Large intestine (tissue), 3 donors: ENCODE measurements around the gene PAX2. TPM values are rescaled to one million over a fixed set of nuclear protein-coding genes. Genes with fewer than 3 reads are reported as not detected.

Experiments
- DNase-seq, 2 donors: peaks; one replicate each; pipeline versions ENCODE4 v3.0.0 to v3.0.0-alpha.2; 2013
- H3K27ac ChIP-seq: one replicate; pipeline ENCODE4 v1.5.1; 2013; ENCODE audit warnings: low read length
- H3K27me3 ChIP-seq: 2 replicates; pipeline ENCODE4 v1.6.1; 2013; ENCODE audit warnings: low read length; ENCODE audit not compliant: control insufficient read depth, insufficient read depth
- H3K36me3 ChIP-seq: 2 replicates; pipeline ENCODE4 v1.6.1; 2013; ENCODE audit warnings: low read length; ENCODE audit not compliant: control insufficient read depth, insufficient read depth
- H3K4me1 ChIP-seq: one replicate; pipeline ENCODE4 v1.6.1; 2013; ENCODE audit warnings: low read length; ENCODE audit not compliant: control insufficient read depth, insufficient read depth
- H3K4me3 ChIP-seq: one replicate; pipeline ENCODE4 v1.5.1; 2013; ENCODE audit warnings: low read length
- H3K9me3 ChIP-seq: one replicate; pipeline ENCODE4 v1.6.1; 2013; ENCODE audit warnings: mild to moderate bottlenecking, low read depth, low read length, moderate library complexity; ENCODE audit not compliant: control insufficient read depth
- WGBS: methylation state at CpG from one replicate; pipeline ENCODE4 v1.1.5; 2013; ENCODE audit warnings: low lambda C conversion rate; ENCODE audit not compliant: insufficient coverage; 5-methylcytosine and 5-hydroxymethylcytosine counted together
- polyA plus RNA-seq: library from polyadenylated mRNA; unstranded; fragments of 120-200 nt; gene quantifications from one replicate; pipeline ENCODE4 v1.2.1, GENCODE V29; 2013

The PAX2 gene
- polyA plus RNA-seq, 1 donor: 0.06 TPM

- H3K27me3 ChIP-seq: peaks cover 96% of the 10 kb centered on the region
- no peak overlapping the region for H3K27ac ChIP-seq
- H3K4me3 ChIP-seq: no peak overlapping the region
- no peaks in the 10 kb centered on the region for H3K9me3 ChIP-seq
- H3K4me1 ChIP-seq: peaks cover under 1% of the 10 kb centered on the region
- no peaks in the 10 kb centered on the region for H3K36me3 ChIP-seq
- no CpG with 5 or more reads among the region's 33 CpGs for WGBS
- DNase-seq: no peak
These were observed 20.8 kb upstream of the PAX2 start for GRCh38 chr10:100724531-100725027.

DNA sequence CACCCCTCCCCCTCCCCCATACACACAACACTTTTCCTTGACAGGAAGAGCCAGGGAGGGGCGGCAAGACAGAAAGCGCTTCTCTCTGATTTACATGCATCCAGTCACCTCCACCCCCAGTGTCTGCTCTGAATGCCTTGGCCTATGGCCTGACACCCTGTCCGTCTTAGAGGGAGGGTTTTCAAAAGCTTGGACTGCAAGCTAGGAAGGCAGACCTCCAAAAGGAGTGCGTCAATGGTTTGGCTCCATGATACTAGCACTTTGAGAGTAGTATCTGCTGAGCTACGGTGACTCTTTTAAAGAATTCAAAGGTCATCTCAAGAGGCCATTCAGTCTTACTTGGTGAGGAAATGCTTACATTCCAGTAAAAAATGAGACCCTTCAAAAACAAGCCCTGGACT, 20.3 kb upstream of the PAX2 start:
- no CpG with 5 or more reads among the region's 5 CpGs for WGBS
- H3K27me3 ChIP-seq: peaks cover 96% of the 10 kb centered on the region

DNA sequence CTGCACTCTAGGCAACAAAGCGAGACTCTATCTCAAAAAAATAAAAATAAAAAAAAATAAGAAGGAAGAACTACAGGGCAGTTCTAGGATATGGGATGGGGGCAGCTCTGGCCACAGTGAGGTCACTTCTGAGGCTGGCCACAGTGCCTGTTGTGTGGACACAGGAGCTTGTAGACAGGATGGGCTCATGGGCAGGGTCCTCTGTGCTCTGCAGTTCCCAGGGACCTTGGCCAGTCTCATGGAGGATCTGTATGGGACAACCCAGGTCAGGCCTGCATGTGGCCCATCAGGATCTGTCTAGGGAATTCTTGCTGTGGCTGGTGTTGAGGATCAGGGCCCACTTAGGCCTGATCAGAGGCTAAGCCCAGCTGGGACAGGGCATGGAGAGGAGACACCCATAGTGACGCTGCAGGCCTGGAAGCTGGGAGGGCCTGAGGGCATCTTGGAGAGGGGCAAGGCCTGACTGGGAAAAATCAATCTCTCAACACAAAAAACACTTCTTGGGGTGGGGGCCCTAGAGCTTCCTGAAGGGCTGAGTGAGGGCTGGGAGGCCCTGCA, 19.4 kb upstream of the PAX2 start:
- no peak for DNase-seq
- Histone ChIP-seq H3K36me3 (no peaks in the 10 kb centered on the region), H3K9me3 (no peaks in the 10 kb centered on the region), H3K27ac (no peak overlapping the region), H3K27me3 (peaks cover 97% of the 10 kb centered on the region), H3K4me1 (peaks cover 13% of the 10 kb centered on the region), H3K4me3 (no peak overlapping the region)
- WGBS: no CpG with 5 or more reads among the region's 2 CpGs

More for the DNA sequence above, 20.3 kb upstream of the PAX2 start:
- no peaks in the 10 kb centered on the region for H3K36me3 ChIP-seq
- H3K9me3 ChIP-seq: no peaks in the 10 kb centered on the region
- H3K27ac ChIP-seq: no peak overlapping the region
- H3K4me1 ChIP-seq: peaks cover 5% of the 10 kb centered on the region
- no peak for DNase-seq
- H3K4me3 ChIP-seq: no peak overlapping the region

DNA sequence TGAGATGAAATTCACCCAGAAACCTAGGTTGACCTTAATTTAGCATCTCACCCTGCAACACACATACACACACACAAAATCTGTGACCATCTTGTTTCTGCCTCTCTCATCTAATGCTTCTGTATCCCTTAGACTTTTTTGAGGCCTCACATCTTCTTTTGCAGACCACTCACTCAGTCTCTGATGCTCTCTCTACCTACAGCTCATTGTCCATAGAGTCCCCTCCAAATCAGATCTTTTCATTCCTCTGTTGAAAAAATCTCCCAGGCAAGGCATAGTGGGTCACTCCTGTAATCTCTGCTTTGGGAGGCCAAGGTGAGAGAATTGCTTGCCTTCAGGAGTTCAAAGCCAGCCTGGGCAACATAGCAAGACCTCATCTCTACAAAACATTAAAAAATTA, 17.6 kb upstream of the PAX2 start:
- H3K27me3 ChIP-seq: peaks cover 98% of the 10 kb centered on the region
- H3K9me3 ChIP-seq: peaks cover 2% of the 10 kb centered on the region
- H3K36me3 ChIP-seq: no peaks in the 10 kb centered on the region
- H3K27ac ChIP-seq: no peak overlapping the region
- no peak for DNase-seq
- H3K4me3 ChIP-seq: no peak overlapping the region
- H3K4me1 ChIP-seq: peaks cover 15% of the 10 kb centered on the region

DNA sequence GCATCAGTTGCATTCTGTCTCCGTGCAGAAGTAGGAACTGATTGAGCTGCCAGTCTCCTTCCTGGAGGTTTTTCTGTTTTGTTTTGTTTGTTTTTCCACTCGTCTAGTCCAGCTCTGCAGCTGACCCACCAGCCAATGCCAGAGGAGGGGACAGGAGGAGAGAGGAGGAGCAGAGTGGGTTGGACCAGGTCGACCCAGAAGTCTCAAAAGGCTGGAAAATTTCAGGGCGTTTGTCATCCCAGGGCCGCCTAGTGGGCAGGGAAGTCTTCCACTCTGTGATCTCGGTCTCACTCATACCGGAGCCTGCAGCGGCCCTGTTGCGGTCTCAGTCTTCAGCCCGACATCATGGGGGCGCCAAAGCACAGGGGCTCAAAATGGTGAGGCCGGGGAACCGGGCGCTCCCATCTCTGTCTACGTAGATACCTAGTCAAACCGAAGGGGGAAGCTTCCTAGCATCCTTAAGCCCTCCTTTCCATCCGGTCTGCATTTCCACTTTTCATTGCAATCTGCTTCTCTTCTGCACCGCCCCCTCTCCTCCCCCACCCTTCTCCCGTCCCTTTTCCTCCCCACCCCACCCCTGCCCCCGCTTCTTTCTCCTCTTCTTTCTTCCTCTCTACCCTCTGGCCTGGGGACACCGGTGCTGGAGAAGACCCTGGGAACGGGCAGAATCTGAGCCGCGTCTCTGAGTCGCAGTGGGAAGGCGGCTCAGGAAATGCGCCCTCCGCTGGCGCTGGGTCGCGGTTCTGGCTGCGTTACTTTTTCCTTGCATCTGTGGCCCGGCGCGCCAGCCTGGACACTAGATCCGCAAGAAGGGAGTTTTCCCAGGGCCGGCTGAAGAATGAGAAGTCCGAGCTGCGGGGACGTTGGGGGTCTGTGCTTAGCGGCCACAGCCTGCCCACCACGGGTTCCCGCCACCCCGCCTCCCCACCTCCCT, 16.2 kb upstream of the PAX2 start:
- no peaks in the 10 kb centered on the region for H3K36me3 ChIP-seq
- WGBS: no CpG with 5 or more reads among the region's 44 CpGs
- no peak for DNase-seq
- H3K4me1 ChIP-seq: peaks cover 15% of the 10 kb centered on the region
- H3K27me3 ChIP-seq: peaks cover 98% of the 10 kb centered on the region
- no peak overlapping the region for H3K27ac ChIP-seq
- no peak overlapping the region for H3K4me3 ChIP-seq
- peaks cover 2% of the 10 kb centered on the region for H3K9me3 ChIP-seq

DNA sequence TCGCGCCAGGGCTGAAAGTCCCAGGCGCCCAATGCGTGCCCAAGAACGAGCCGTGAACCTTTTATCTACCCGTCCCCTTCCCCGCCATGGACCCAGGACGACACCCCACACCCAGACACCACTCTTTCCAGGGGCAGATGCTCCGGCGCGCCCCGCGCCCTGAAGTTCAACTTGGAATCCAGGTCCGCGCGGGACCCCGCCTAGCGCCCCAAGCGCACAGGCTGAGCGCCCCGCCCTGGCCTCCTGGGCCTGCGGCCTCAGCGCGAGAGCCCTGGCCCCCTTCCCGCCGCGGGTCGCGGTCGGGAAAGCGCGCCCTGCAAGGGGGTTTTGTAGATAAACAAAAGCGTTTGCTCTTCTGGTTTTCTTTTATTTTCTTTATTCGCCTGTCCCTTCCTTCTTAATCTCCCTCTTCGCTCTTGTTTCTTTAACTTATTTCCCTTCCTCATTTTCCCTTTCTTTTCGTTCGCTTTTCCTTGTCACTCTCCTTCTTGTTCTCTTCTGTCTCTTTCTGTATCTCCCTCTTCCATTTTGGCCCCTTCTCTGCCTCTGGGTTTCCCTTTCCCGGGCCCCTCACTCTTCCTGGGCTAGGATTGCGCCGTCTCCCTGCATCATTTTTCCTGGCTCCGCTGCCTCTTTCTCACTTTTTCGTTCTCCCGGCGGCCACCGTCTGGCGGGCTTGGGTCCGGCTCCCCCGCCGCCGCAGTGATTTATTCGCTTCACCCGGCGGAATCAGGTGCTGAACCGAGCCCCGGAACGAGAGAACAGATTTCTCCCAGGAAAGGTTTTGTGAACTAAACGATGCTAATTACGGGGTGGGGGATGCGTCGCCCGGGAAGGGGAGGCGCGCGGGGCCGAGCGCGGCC, 15.3 kb upstream of the PAX2 start:
- Histone ChIP-seq H3K27ac (no peak overlapping the region), H3K27me3 (peaks cover 98% of the 10 kb centered on the region), H3K4me1 (peaks cover 15% of the 10 kb centered on the region), H3K4me3 (no peak overlapping the region), H3K9me3 (peaks cover 2% of the 10 kb centered on the region), H3K36me3 (no peaks in the 10 kb centered on the region)
- WGBS: 0% methylated on average over 4 of the region's 68 CpGs
- no peak for DNase-seq

DNA sequence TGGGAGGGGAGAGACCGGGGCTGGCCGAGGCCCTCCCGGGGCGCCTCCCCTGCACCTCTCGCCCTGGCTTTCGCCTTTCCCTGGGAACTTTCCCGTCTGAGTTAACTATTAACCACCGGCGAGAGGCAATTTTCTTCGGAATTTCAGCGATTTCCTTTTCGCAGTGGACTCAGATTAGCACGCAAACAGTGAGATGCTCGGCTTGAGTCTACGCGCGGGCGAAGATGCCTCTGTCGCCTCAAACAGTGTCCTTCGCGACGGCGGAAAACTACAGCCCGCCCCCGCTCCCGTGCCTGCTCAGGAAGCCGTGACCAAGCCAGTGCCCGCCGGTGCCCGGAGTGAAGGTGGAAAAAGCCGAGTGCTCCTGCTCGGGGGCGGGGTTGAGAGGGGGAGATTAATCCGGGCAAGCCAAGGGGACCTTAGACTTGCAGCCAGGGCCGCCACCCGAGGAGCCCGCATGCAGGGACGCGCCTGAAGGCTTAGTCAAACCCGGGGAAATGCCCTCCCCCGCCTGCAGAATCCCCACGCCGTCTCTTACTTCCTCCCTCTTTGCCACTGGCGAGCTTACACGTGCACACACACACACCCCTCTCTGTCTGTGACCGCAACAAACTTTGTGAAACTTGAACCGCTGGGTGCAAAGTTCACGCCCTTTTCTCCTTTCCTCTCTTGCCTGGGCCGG, 14.5 kb upstream of the PAX2 start:
- Histone ChIP-seq H3K4me3 (no peak overlapping the region), H3K9me3 (peaks cover 2% of the 10 kb centered on the region), H3K27me3 (peaks cover 98% of the 10 kb centered on the region), H3K27ac (no peak overlapping the region), H3K36me3 (no peaks in the 10 kb centered on the region), H3K4me1 (peaks cover 15% of the 10 kb centered on the region)
- peak in 1 of 2 donors; percentile 53 for DNase-seq
- WGBS: no CpG with 5 or more reads among the region's 49 CpGs

GRCh38 chr10:100731407-100732240, 13.8 kb upstream of the PAX2 start:
- no peak for DNase-seq
- Histone ChIP-seq H3K4me1 (peaks cover 15% of the 10 kb centered on the region), H3K27ac (no peak overlapping the region), H3K9me3 (peaks cover 2% of the 10 kb centered on the region), H3K4me3 (no peak overlapping the region), H3K27me3 (peaks cover 98% of the 10 kb centered on the region), H3K36me3 (no peaks in the 10 kb centered on the region)
- WGBS: 0% methylated on average over 1 of the region's 24 CpGs

DNA sequence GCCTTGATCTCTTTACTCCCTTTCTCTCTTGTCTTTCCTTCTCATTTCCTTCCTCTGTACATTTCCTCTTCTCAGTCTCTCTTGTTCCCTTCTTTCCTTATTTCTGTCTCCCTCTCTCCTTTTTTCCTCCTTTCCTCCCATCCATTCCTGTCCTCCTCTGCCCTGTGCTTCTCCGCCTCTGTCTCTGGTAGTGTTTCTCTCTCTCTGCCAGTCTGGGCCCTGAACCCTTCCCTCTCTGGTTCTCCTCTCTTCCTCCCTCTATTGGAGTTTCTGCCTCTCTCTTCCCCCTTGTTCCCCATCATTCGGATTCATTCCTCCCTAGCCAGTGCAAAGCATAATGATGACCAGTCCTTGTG, 13.2 kb upstream of the PAX2 start:
- peaks cover 100% of the 10 kb centered on the region for H3K27me3 ChIP-seq
- no peaks in the 10 kb centered on the region for H3K36me3 ChIP-seq
- H3K4me1 ChIP-seq: peaks cover 15% of the 10 kb centered on the region
- H3K9me3 ChIP-seq: peaks cover 2% of the 10 kb centered on the region
- no peak overlapping the region for H3K4me3 ChIP-seq
- DNase-seq: no peak
- WGBS: 67% methylated on average over 1 of the region's 2 CpGs
- no peak overlapping the region for H3K27ac ChIP-seq
